ENCODE measurements around the gene PCDHGA10. TPM values are rescaled to one million over a fixed set of nuclear protein-coding genes. Genes with fewer than 3 reads are reported as not detected.
"Not testable (repeated sequence)": the region's sequence is repeated elsewhere in the genome, so short reads cannot be mapped to it uniquely, and the experiment has no call there.

The PCDHGA10 gene
- total and polyA plus RNA-seq, 2 donors from 2014 or later = 0.47 to 5.1 TPM

- Histone ChIP-seq H3K9ac (ENCODE audit: low read length in 3 of 3) (no peak within 1 kb of the TSS), H3K4me3 (ENCODE audit: low read length in 3 of 3) (peak within 1 kb of the TSS in 2 of 3 donors; percentile 1 to 39), H3K27ac (ENCODE audit: low read depth in 2 of 2, low read length in 2 of 2) (no peak within 1 kb of the TSS), H3K4me1 (ENCODE audit: control insufficient read depth in 2 of 3, insufficient read depth in 2 of 3, low read depth in 1 of 3, low read length in 3 of 3) (no peaks in the 10 kb centered on the region), H3K36me3 (ENCODE audit: control insufficient read depth in 2 of 3, insufficient read depth in 3 of 3, low read length in 3 of 3) (no peaks in the 10 kb centered on the region), H3K27me3 (ENCODE audit: control insufficient read depth, insufficient read depth, low read length) (no peaks in the 10 kb centered on the region), H3K9me3 (ENCODE audit: control insufficient read depth in 2 of 3, insufficient read depth in 1 of 3, low read length in 3 of 3) (peaks cover 7 to 69% (median 29%) of the 10 kb centered on the region in 3 donors)
- intact Hi-C loops (cut with DNase I) = no loop called here
- DNase-seq (peak in 2 of 5 donors; percentile 29 to 47), FAIRE-seq (no peak)
- TF ChIP-seq CTCF (IDR thresholded peaks at IDR 0.05; ENCODE audit: borderline replicate concordance, extremely low read depth, insufficient read depth) = peak; percentile 34
These were observed 17.7 kb downstream of the PCDHGA10 start, which contains the start of gene PCDHGA12 for GRCh38 chr5:141430332-141431113. Gene PCDHGA12, plus strand, starts transcription at chr5:141430507. Its CDS starts 253 bp downstream, at chr5:141430760.

DNA sequence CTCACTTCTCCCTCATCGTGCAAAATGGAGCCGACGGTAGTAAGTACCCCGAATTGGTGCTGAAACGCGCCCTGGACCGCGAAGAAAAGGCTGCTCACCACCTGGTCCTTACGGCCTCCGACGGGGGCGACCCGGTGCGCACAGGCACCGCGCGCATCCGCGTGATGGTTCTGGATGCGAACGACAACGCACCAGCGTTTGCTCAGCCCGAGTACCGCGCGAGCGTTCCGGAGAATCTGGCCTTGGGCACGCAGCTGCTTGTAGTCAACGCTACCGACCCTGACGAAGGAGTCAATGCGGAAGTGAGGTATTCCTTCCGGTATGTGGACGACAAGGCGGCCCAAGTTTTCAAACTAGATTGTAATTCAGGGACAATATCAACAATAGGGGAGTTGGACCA lies 18.5 kb downstream of the PCDHGA10 start:
- H3K4me1 ChIP-seq (ENCODE audit: control insufficient read depth in 2 of 3, insufficient read depth in 2 of 3, low read depth in 1 of 3, low read length in 3 of 3) = no peaks in the 10 kb centered on the region
- intact Hi-C loops (cut with DNase I) = no loop called here
- peak overlapping the region in 1 of 3 donors; percentile 39 for H3K4me3 ChIP-seq (ENCODE audit: low read length in 3 of 3)
- TF ChIP-seq CTCF (IDR thresholded peaks at IDR 0.05; ENCODE audit: borderline replicate concordance, extremely low read depth, insufficient read depth) = no peak
- no peak for DNase-seq
- H3K36me3 ChIP-seq (ENCODE audit: control insufficient read depth in 2 of 3, insufficient read depth in 3 of 3, low read length in 3 of 3) = no peaks in the 10 kb centered on the region
- FAIRE-seq = no peak
- no peak overlapping the region for H3K9ac ChIP-seq (ENCODE audit: low read length in 3 of 3)
- no peaks in the 10 kb centered on the region for H3K27me3 ChIP-seq (ENCODE audit: control insufficient read depth, insufficient read depth, low read length)
- peaks cover 5 to 65% (median 25%) of the 10 kb centered on the region in 3 donors for H3K9me3 ChIP-seq (ENCODE audit: control insufficient read depth in 2 of 3, insufficient read depth in 1 of 3, low read length in 3 of 3)
- no peak overlapping the region for H3K27ac ChIP-seq (ENCODE audit: low read depth in 2 of 2, low read length in 2 of 2)

GRCh38 chr5:141432308-141432707 lies 19.5 kb downstream of the PCDHGA10 start:
- H3K27ac ChIP-seq (ENCODE audit: low read depth in 2 of 2, low read length in 2 of 2); intact Hi-C loops (cut with DNase I); H3K9ac ChIP-seq (ENCODE audit: low read length in 3 of 3); DNase-seq; H3K36me3 ChIP-seq (ENCODE audit: control insufficient read depth in 2 of 3, insufficient read depth in 3 of 3, low read length in 3 of 3); H3K27me3 ChIP-seq (ENCODE audit: control insufficient read depth, insufficient read depth, low read length); H3K4me1 ChIP-seq (ENCODE audit: control insufficient read depth in 2 of 3, insufficient read depth in 2 of 3, low read depth in 1 of 3, low read length in 3 of 3); FAIRE-seq: not testable (repeated sequence)
- Histone ChIP-seq H3K4me3 (ENCODE audit: low read length in 3 of 3) (peak overlapping the region in 1 of 3 donors; percentile 39), H3K9me3 (ENCODE audit: control insufficient read depth in 2 of 3, insufficient read depth in 1 of 3, low read length in 3 of 3) (peaks cover 3 to 62% (median 19%) of the 10 kb centered on the region in 3 donors)

DNA sequence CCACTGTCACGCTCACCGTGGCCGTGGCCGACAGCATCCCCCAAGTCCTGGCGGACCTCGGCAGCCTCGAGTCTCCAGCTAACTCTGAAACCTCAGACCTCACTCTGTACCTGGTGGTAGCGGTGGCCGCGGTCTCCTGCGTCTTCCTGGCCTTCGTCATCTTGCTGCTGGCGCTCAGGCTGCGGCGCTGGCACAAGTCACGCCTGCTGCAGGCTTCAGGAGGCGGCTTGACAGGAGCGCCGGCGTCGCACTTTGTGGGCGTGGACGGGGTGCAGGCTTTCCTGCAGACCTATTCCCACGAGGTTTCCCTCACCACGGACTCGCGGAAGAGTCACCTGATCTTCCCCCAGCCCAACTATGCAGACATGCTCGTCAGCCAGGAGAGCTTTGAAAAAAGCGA lies 19.9 kb downstream of the PCDHGA10 start:
- H3K27ac ChIP-seq (ENCODE audit: low read depth in 2 of 2, low read length in 2 of 2); H3K27me3 ChIP-seq (ENCODE audit: control insufficient read depth, insufficient read depth, low read length); H3K36me3 ChIP-seq (ENCODE audit: control insufficient read depth in 2 of 3, insufficient read depth in 3 of 3, low read length in 3 of 3); FAIRE-seq; H3K4me3 ChIP-seq (ENCODE audit: low read length in 3 of 3); DNase-seq; H3K9ac ChIP-seq (ENCODE audit: low read length in 3 of 3); H3K4me1 ChIP-seq (ENCODE audit: control insufficient read depth in 2 of 3, insufficient read depth in 2 of 3, low read depth in 1 of 3, low read length in 3 of 3); intact Hi-C loops (cut with DNase I): not testable (repeated sequence)
- H3K9me3 ChIP-seq (ENCODE audit: control insufficient read depth in 2 of 3, insufficient read depth in 1 of 3, low read length in 3 of 3) = peaks cover 2 to 57% (median 16%) of the 10 kb centered on the region in 3 donors

All from kidney (tissue), 14 donors.